T-cell (primary cell): Measurements from ENCODE around the gene BCL2. TPM values are rescaled to one million over a fixed set of nuclear protein-coding genes. Genes with fewer than 3 reads are reported as not detected.

Experiments
- ATAC-seq, 4 experiments: fragments of 200-7000 bp in 3 of 4; fragments of 150-1000 bp in 1 of 4; cut with Tn5 transposase; replicated peaks in 1 of 4; 1 replicate in 3 of 4; 2 replicates in 1 of 4; pipeline ENCODE4 v1.10.0; 2021; ENCODE audit warnings: moderate library complexity in 3 of 4, mild to moderate bottlenecking in 2 of 4, moderate number of reproducible peaks in 1 of 4
- CTCF ChIA-PET, 2 donors: fragments of 300-600 bp; sonication (Branson Sonifier 250); formaldehyde crosslinking; loops; one replicate each; lab custom pipeline; 2022; ENCODE audit warnings: antibody characterized with exemption in 2 of 2; lab: Charles Lee
- POLR2A ChIA-PET, 2 donors: fragments of 300-600 bp; sonication (Branson Sonifier 250); formaldehyde crosslinking; loops; one replicate each; lab custom pipeline; 2022; ENCODE audit warnings: antibody characterized with exemption in 2 of 2; lab: Charles Lee
- DNase-seq, 35 experiments: peaks; one replicate each; pipeline versions ENCODE4 v3.0.0 to v3.0.0-alpha.2; 2013 to 2023
- H3K27ac ChIP-seq: one replicate; pipeline ENCODE4 v1.5.1; 2013; ENCODE audit warnings: low read length
- H3K27me3 ChIP-seq, 2 experiments: replicated peaks in 1 of 2; 1 replicate in 1 of 2; 2 replicates in 1 of 2; pipeline versions ENCODE4 v1.6.1 to v1.7.0; 2013; ENCODE audit warnings: low read length in 1 of 2, mixed read lengths in 1 of 2; ENCODE audit not compliant: control insufficient read depth in 2 of 2, insufficient read depth in 2 of 2; ENCODE audit errors: extremely low read depth in 1 of 2
- H3K36me3 ChIP-seq, 2 donors: 1 replicate in 1 of 2; 2 replicates in 1 of 2; pipeline versions ENCODE4 v1.6.1 to v1.7.0; 2013; ENCODE audit warnings: low read length in 1 of 2; ENCODE audit not compliant: control insufficient read depth in 2 of 2, insufficient read depth in 1 of 2; ENCODE audit errors: extremely low read depth in 1 of 2
- H3K4me1 ChIP-seq, 2 experiments: 1 replicate in 1 of 2; 2 replicates in 1 of 2; pipeline versions ENCODE4 v1.6.1 to v1.7.0; 2013; ENCODE audit warnings: low read length in 2 of 2, mixed read lengths in 1 of 2; ENCODE audit not compliant: insufficient read depth in 2 of 2, control insufficient read depth in 1 of 2; ENCODE audit errors: extremely low read depth in 1 of 2
- H3K4me3 ChIP-seq, 2 donors: 1 replicate in 1 of 2; 2 replicates in 1 of 2; pipeline versions ENCODE4 v1.5.1 to v1.7.0; 2013; ENCODE audit warnings: mild to moderate bottlenecking in 2 of 2, low read length in 1 of 2, moderate library complexity in 1 of 2; ENCODE audit not compliant: control insufficient read depth in 1 of 2; ENCODE audit errors: extremely low read depth in 1 of 2
- H3K9me3 ChIP-seq: 2 replicates; pipeline ENCODE4 v1.7.0; 2013
- H3K27ac Mint-ChIP-seq, 2 donors: one replicate each; pipeline ENCODE4 v1.8.0; 2020 to 2021; ENCODE audit warnings: mild to moderate bottlenecking in 2 of 2, mixed read lengths in 2 of 2
- H3K27me3 Mint-ChIP-seq, 2 donors: one replicate each; pipeline ENCODE4 v1.8.0; 2021 to 2022; ENCODE audit warnings: mixed read lengths in 2 of 2
- H3K36me3 Mint-ChIP-seq: one replicate; pipeline ENCODE4 v1.8.0; 2021; ENCODE audit warnings: mixed read lengths
- H3K4me1 Mint-ChIP-seq, 3 donors: one replicate each; pipeline ENCODE4 v1.8.0; 2020 to 2022; ENCODE audit warnings: mixed read lengths in 3 of 3, mild to moderate bottlenecking in 1 of 3
- H3K4me3 Mint-ChIP-seq, 3 donors: one replicate each; pipeline ENCODE4 v1.8.0; 2020 to 2022; ENCODE audit warnings: mild to moderate bottlenecking in 3 of 3, mixed read lengths in 3 of 3, moderate library complexity in 3 of 3
- H3K9me3 Mint-ChIP-seq, 3 donors: one replicate each; pipeline ENCODE4 v1.8.0; 2020 to 2022; ENCODE audit warnings: mixed read lengths in 3 of 3
- WGBS: methylation state at CpG from one replicate; pipeline ENCODE4 v1.1.5; 2013; ENCODE audit warnings: missing lambda C conversion rate; ENCODE audit not compliant: insufficient coverage; 5-methylcytosine and 5-hydroxymethylcytosine counted together
- total RNA-seq, 35 experiments: library from RNA in 6 of 35; stranded (reverse) in 6 of 35; fragments of 120-200 nt in 1 of 35; gene quantifications; one replicate each; pipeline versions ENCODE4 v1.2.1 to v1.2.4 and lab custom pipeline; 2013 to 2026

Gene BCL2
- total RNA-seq, 5 donors from 2014 or later (not counting 1 experiment from before 2014, with no cell fraction given) = 113 to 201 (median 123) TPM

GRCh38 chr18:63112706-63113105 lies 206.9 kb downstream of the BCL2 start:
- Mint-ChIP-seq H3K4me1 (peaks cover 15 to 19% (median 17%) of the 10 kb centered on the region in 3 donors), H3K27ac (no peak overlapping the region), H3K27me3 (peaks cover 0 to 3% of the 10 kb centered on the region in 2 donors), H3K36me3 (peaks cover 13% of the 10 kb centered on the region), H3K9me3 (peaks cover 3 to 17% (median 6%) of the 10 kb centered on the region in 3 donors), H3K4me3 (no peak overlapping the region)
- ATAC-seq (no peak), DNase-seq (no peak)
- WGBS = 97% methylated on average over 5 of the region's 5 CpGs
- POLR2A ChIA-PET = no interaction called here
- Histone ChIP-seq H3K9me3 (peaks cover 2% of the 10 kb centered on the region), H3K36me3 (no peaks in the 10 kb centered on the region), H3K4me1 (peaks cover 0 to 10% of the 10 kb centered on the region in 2 experiments), H3K27ac (no peak overlapping the region), H3K4me3 (no peak overlapping the region), H3K27me3 (peaks cover 0 to 16% of the 10 kb centered on the region in 2 experiments)
- CTCF ChIA-PET = interaction anchor here in 1 of 2 donors (0.5 kb wide), 1 partner anchor 115 kb away, joined by 4 read pairs; no protein-coding TSS in a partner anchor

- H3K27ac Mint-ChIP-seq = peak overlapping the region in 1 of 2 donors; percentile 46
- peaks cover 0 to 3% of the 10 kb centered on the region in 2 donors for H3K27me3 Mint-ChIP-seq
- CTCF ChIA-PET = no interaction called here
- H3K4me1 Mint-ChIP-seq = peaks cover 14 to 26% (median 24%) of the 10 kb centered on the region in 3 donors
- Histone ChIP-seq H3K36me3 (no peaks in the 10 kb centered on the region), H3K27me3 (peaks cover 0 to 16% of the 10 kb centered on the region in 2 experiments), H3K27ac (no peak overlapping the region), H3K9me3 (peaks cover 2% of the 10 kb centered on the region), H3K4me3 (no peak overlapping the region), H3K4me1 (peaks cover 0 to 15% of the 10 kb centered on the region in 2 experiments)
- no peak for DNase-seq
- peaks cover 13% of the 10 kb centered on the region for H3K36me3 Mint-ChIP-seq
- POLR2A ChIA-PET = no interaction called here
- ATAC-seq = no peak
- no peak overlapping the region for H3K4me3 Mint-ChIP-seq
- WGBS = 10% methylated on average over 1 of the region's 4 CpGs
- peaks cover 3 to 17% (median 6%) of the 10 kb centered on the region in 3 donors for H3K9me3 Mint-ChIP-seq
Measured at GRCh38 chr18:63111671-63112402, 207.7 kb downstream of the BCL2 start.

- peaks cover 13 to 37% (median 28%) of the 10 kb centered on the region in 3 donors for H3K4me1 Mint-ChIP-seq
- no peak overlapping the region for H3K27ac Mint-ChIP-seq
- Histone ChIP-seq H3K4me3 (no peak overlapping the region), H3K9me3 (peaks cover 2% of the 10 kb centered on the region), H3K27me3 (peaks cover 0 to 9% of the 10 kb centered on the region in 2 experiments), H3K4me1 (peaks cover 0 to 14% of the 10 kb centered on the region in 2 experiments), H3K27ac (no peak overlapping the region), H3K36me3 (no peaks in the 10 kb centered on the region)
- no peak for ATAC-seq
- ChIA-PET POLR2A (no interaction called here), CTCF (no interaction called here)
- WGBS = 88% methylated on average over 2 of the region's 4 CpGs
- H3K36me3 Mint-ChIP-seq = peaks cover 13% of the 10 kb centered on the region
- H3K27me3 Mint-ChIP-seq = peaks cover 0 to 1% of the 10 kb centered on the region in 2 donors
- DNase-seq = no peak
- no peak overlapping the region for H3K4me3 Mint-ChIP-seq
- peaks cover 3 to 17% (median 6%) of the 10 kb centered on the region in 3 donors for H3K9me3 Mint-ChIP-seq
Measured at GRCh38 chr18:63109802-63110201, 209.8 kb downstream of the BCL2 start.

- H3K27ac Mint-ChIP-seq = no peak overlapping the region
Measured at GRCh38 chr18:63109022-63109421, 210.5 kb downstream of the BCL2 start.

GRCh38 chr18:63107931-63108330 lies 211.6 kb downstream of the BCL2 start:
- DNase-seq (no peak), ATAC-seq (no peak)
- no CpG with 5 or more reads among the region's 7 CpGs for WGBS
- Histone ChIP-seq H3K27ac (no peak overlapping the region), H3K9me3 (peaks cover 2% of the 10 kb centered on the region), H3K4me1 (peaks cover 0 to 6% of the 10 kb centered on the region in 2 experiments), H3K4me3 (no peak overlapping the region), H3K27me3 (no peaks in the 10 kb centered on the region), H3K36me3 (no peaks in the 10 kb centered on the region)
- H3K9me3 Mint-ChIP-seq = peaks cover 3 to 16% (median 6%) of the 10 kb centered on the region in 3 donors
- POLR2A ChIA-PET = no interaction called here
- peaks cover 13% of the 10 kb centered on the region for H3K36me3 Mint-ChIP-seq
- no peaks in the 10 kb centered on the region for H3K27me3 Mint-ChIP-seq
- H3K4me1 Mint-ChIP-seq = peaks cover 8 to 31% (median 20%) of the 10 kb centered on the region in 3 donors
- no peak overlapping the region for H3K27ac Mint-ChIP-seq
- peak overlapping the region in 1 of 3 donors; percentile 25 for H3K4me3 Mint-ChIP-seq
- CTCF ChIA-PET = no interaction called here

More at GRCh38 chr18:63109022-63109421, 210.5 kb downstream of the BCL2 start:
- Histone ChIP-seq H3K27me3 (peaks cover 0 to 3% of the 10 kb centered on the region in 2 experiments), H3K9me3 (peaks cover 2% of the 10 kb centered on the region), H3K4me3 (no peak overlapping the region), H3K27ac (no peak overlapping the region), H3K36me3 (no peaks in the 10 kb centered on the region), H3K4me1 (peaks cover 0 to 7% of the 10 kb centered on the region in 2 experiments)
- peaks cover 0 to 1% of the 10 kb centered on the region in 2 donors for H3K27me3 Mint-ChIP-seq
- H3K4me3 Mint-ChIP-seq = no peak overlapping the region
- peaks cover 13% of the 10 kb centered on the region for H3K36me3 Mint-ChIP-seq
- peaks cover 3 to 17% (median 6%) of the 10 kb centered on the region in 3 donors for H3K9me3 Mint-ChIP-seq
- peaks cover 5 to 33% (median 24%) of the 10 kb centered on the region in 3 donors for H3K4me1 Mint-ChIP-seq
- 100% methylated on average over 2 of the region's 5 CpGs for WGBS
- DNase-seq (no peak), ATAC-seq (no peak)
- ChIA-PET CTCF (no interaction called here), POLR2A (no interaction called here)

GRCh38 chr18:63107171-63107845 lies 212.3 kb downstream of the BCL2 start:
- H3K9me3 ChIP-seq = peaks cover under 1% of the 10 kb centered on the region
- H3K27ac Mint-ChIP-seq = no peak overlapping the region
- H3K36me3 Mint-ChIP-seq = peaks cover 9% of the 10 kb centered on the region
- ChIA-PET CTCF (no interaction called here), POLR2A (no interaction called here)
- peaks cover 14 to 33% (median 20%) of the 10 kb centered on the region in 3 donors for H3K4me1 Mint-ChIP-seq
- H3K27ac ChIP-seq = no peak overlapping the region
- no CpG with 5 or more reads among the region's 6 CpGs for WGBS
- peaks cover 0 to 6% of the 10 kb centered on the region in 2 experiments for H3K4me1 ChIP-seq
- no peaks in the 10 kb centered on the region for H3K36me3 ChIP-seq
- no peak for DNase-seq
- H3K4me3 Mint-ChIP-seq = peak overlapping the region; percentile 2 to 72 (median 25)
- no peak overlapping the region for H3K4me3 ChIP-seq
- no peaks in the 10 kb centered on the region for H3K27me3 Mint-ChIP-seq
- H3K9me3 Mint-ChIP-seq = peaks cover 0 to 10% (median 6%) of the 10 kb centered on the region in 3 donors
- no peak for ATAC-seq
- H3K27me3 ChIP-seq = no peaks in the 10 kb centered on the region
